Measurements from ENCODE around the gene ABI1. TPM values are rescaled to one million over a fixed set of nuclear protein-coding genes. Genes with fewer than 3 reads are reported as not detected.

The ABI1 gene
- total RNA-seq, 1 experiment from 2014 or later, result 36.9 TPM

GRCh38 chr10:26728957-26729356 is 131.8 kb downstream of the ABI1 start:
- WGBS (ENCODE audit: extremely low coverage, insufficient read length, low lambda C conversion rate), result no CpG with 5 or more reads among the region's 7 CpGs
- Histone ChIP-seq H2BK5ac (ENCODE audit: insufficient read length, low read length) (no peak overlapping the region), H3K23me2 (ENCODE audit: insufficient read length, low read depth, low read length, poor library complexity, severe bottlenecking) (no peaks in the 10 kb centered on the region), H2AFZ (ENCODE audit: low read length) (no peak overlapping the region), H3K18ac (ENCODE audit: insufficient read length, low read depth, low read length) (no peak overlapping the region), H3K79me1 (ENCODE audit: insufficient read depth, low read depth, low read length, poor library complexity, severe bottlenecking) (no peaks in the 10 kb centered on the region), H3K4me2 (ENCODE audit: insufficient read depth, insufficient read length, low read length) (no peak overlapping the region), H3K23ac (ENCODE audit: insufficient read length, low read depth, low read length) (no peak overlapping the region), H3K9me3 (ENCODE audit: control insufficient read depth, low read depth, low read length) (no peaks in the 10 kb centered on the region), H3K14ac (ENCODE audit: insufficient read depth, low read length) (no peak overlapping the region), H2BK20ac (ENCODE audit: low read depth, low read length, poor library complexity, severe bottlenecking) (no peak overlapping the region), H2BK15ac (ENCODE audit: low read depth, low read length) (no peak overlapping the region), H4K20me1 (ENCODE audit: control insufficient read depth, insufficient read depth, insufficient read length) (no peaks in the 10 kb centered on the region), H4K91ac (ENCODE audit: insufficient read length, low read depth, low read length) (no peak overlapping the region), H3K9ac (ENCODE audit: extremely low read depth, insufficient read length, low read length) (no peak overlapping the region), H3K27me3 (ENCODE audit: insufficient read depth, low read length) (no peaks in the 10 kb centered on the region), H3K79me2 (ENCODE audit: insufficient read depth, low read length) (no peaks in the 10 kb centered on the region), H3K56ac (ENCODE audit: insufficient read length, low read depth, low read length) (no peak overlapping the region), H2BK120ac (ENCODE audit: low read depth, low read length, poor library complexity, severe bottlenecking) (no peak overlapping the region), H2AK5ac (ENCODE audit: insufficient read length, low read length) (no peak overlapping the region), H2BK12ac (ENCODE audit: insufficient read length, low read depth, low read length) (no peak overlapping the region), H4K8ac (replicated peaks; ENCODE audit: insufficient read length, low read depth, low read length) (no peak overlapping the region), H3K4me1 (ENCODE audit: insufficient read depth, low read length) (no peaks in the 10 kb centered on the region), H4K5ac (ENCODE audit: insufficient read length, low read depth, low read length) (no peak overlapping the region), H3T11ph (ENCODE audit: low read length) (no peak overlapping the region), H3K4ac (ENCODE audit: low read depth, low read length) (no peak overlapping the region), H3K27ac (ENCODE audit: insufficient read length, low read depth, low read length) (no peak overlapping the region)
- Mint-ChIP-seq H3K36me3 (ENCODE audit: insufficient read depth in 1 of 3, low read depth in 3 of 3) (peaks cover 21 to 82% (median 52%) of the 10 kb centered on the region in 3 experiments; a peak in 6 of 7 replicates), H3K27ac (no peak overlapping the region), H3K9me3 (no peaks in the 10 kb centered on the region), H3K4me1 (peaks cover 6 to 8% of the 10 kb centered on the region in 2 experiments), H3K27me3 (ENCODE audit: low read depth) (no peaks in the 10 kb centered on the region), H3K4me3 (no peak overlapping the region)
- DNase-seq, result no peak
- TF ChIP-seq CTCF (conservative IDR thresholded peaks at IDR 0.05), result no peak; the same call in 2 of the 3 replicates

Data from H9 (cell line).